Hepatocyte (in vitro differentiated cells): Measurements from ENCODE around the gene GINS2.

Source experiments
- CTCF ChIP-seq: fragments of 200-600 bp; sonication (generic); IDR thresholded peaks from 2 replicates; pipeline ENCODE4 v1.5.1; 2016; ENCODE audit warnings: antibody characterized with exemption, mild to moderate bottlenecking; ENCODE audit not compliant: poor library complexity
- EZH2 ChIP-seq: fragments of 200-600 bp; sonication (generic); IDR thresholded peaks from 2 replicates; pipeline ENCODE4 v1.6.1; 2016; ENCODE audit warnings: antibody characterized with exemption, mild to moderate bottlenecking, borderline replicate concordance

GRCh38 chr16:85699628-85700027 is 10.9 kb upstream of the GINS2 start:
- TF ChIP-seq CTCF = no peak
- no peak for TF ChIP-seq EZH2
